Neuronal stem cell (in vitro differentiated cells): ENCODE data around the gene PDE6H.
A peak's percentile ranks its signal among the peaks of the same experiment; 100 is the strongest.

Experiments
- DNase-seq: peaks from one replicate; pipeline ENCODE4 v3.0.0-alpha.2; 2013; ENCODE audit warnings: low spot score
- H2AFZ ChIP-seq: one replicate; pipeline ENCODE4 v1.6.1; 2013; ENCODE audit warnings: mild to moderate bottlenecking, low read length, inconsistent platforms
- H2AK5ac ChIP-seq: 2 replicates; pipeline ENCODE4 v1.6.1; 2013; ENCODE audit warnings: low read depth, mild to moderate bottlenecking, inconsistent platforms, low read length, moderate library complexity, mixed read lengths
- H2BK120ac ChIP-seq: 2 replicates; pipeline ENCODE4 v1.6.1; 2013; ENCODE audit warnings: low read depth, mild to moderate bottlenecking, inconsistent platforms, low read length, moderate library complexity, mixed read lengths
- H2BK12ac ChIP-seq: one replicate; pipeline ENCODE4 v1.6.1; 2013; ENCODE audit warnings: low read length, inconsistent platforms
- H2BK15ac ChIP-seq: 2 replicates; pipeline ENCODE4 v1.6.1; 2013; ENCODE audit warnings: mild to moderate bottlenecking, low read length, inconsistent platforms, mixed read lengths
- H2BK5ac ChIP-seq: one replicate; pipeline ENCODE4 v1.6.1; 2013; ENCODE audit warnings: inconsistent platforms, mild to moderate bottlenecking, low read length, moderate library complexity
- H3K14ac ChIP-seq: one replicate; pipeline ENCODE4 v1.6.1; 2013; ENCODE audit warnings: low read length, inconsistent platforms
- H3K18ac ChIP-seq: 2 replicates; pipeline ENCODE4 v1.6.1; 2013; ENCODE audit warnings: low read length, inconsistent platforms
- H3K23ac ChIP-seq: 2 replicates; pipeline ENCODE4 v1.6.1; 2013; ENCODE audit warnings: low read depth, mild to moderate bottlenecking, mixed read lengths, low read length, inconsistent platforms; ENCODE audit not compliant: poor library complexity
- H3K27ac ChIP-seq: replicated peaks from 3 replicates; pipeline ENCODE4 v1.5.1; 2013; ENCODE audit warnings: low read length, inconsistent platforms
- H3K27me3 ChIP-seq, 3 experiments: 2 replicates each; pipeline ENCODE4 v1.6.1; 2013; ENCODE audit warnings: low read length in 3 of 3, mild to moderate bottlenecking in 2 of 3, inconsistent platforms in 1 of 3, low read depth in 1 of 3, mixed read lengths in 1 of 3, moderate library complexity in 1 of 3; ENCODE audit not compliant: control insufficient read depth in 3 of 3, insufficient read depth in 3 of 3
- H3K36me3 ChIP-seq, 2 donors: replicated peaks in 1 of 2; 2 replicates each; pipeline ENCODE4 v1.6.1; 2013; ENCODE audit warnings: low read length in 2 of 2; ENCODE audit not compliant: control insufficient read depth in 2 of 2, insufficient read depth in 2 of 2
- H3K4ac ChIP-seq: 2 replicates; pipeline ENCODE4 v1.6.1; 2013; ENCODE audit warnings: inconsistent platforms, mild to moderate bottlenecking, low read length, moderate library complexity
- H3K4me1 ChIP-seq, 2 donors: 1 replicate in 1 of 2; 2 replicates in 1 of 2; pipeline ENCODE4 v1.6.1; 2013; ENCODE audit warnings: low read length in 2 of 2, low read depth in 1 of 2; ENCODE audit not compliant: control insufficient read depth in 2 of 2, insufficient read depth in 1 of 2
- H3K4me2 ChIP-seq: one replicate; pipeline ENCODE4 v1.6.1; 2013; ENCODE audit warnings: mild to moderate bottlenecking, low read length, inconsistent platforms; ENCODE audit not compliant: insufficient read depth, poor library complexity, severe bottlenecking
- H3K4me3 ChIP-seq, 2 donors: 2 replicates each; pipeline ENCODE4 v1.5.1; 2013; ENCODE audit warnings: low read length in 2 of 2, mild to moderate bottlenecking in 2 of 2, inconsistent platforms in 1 of 2, moderate library complexity in 1 of 2
- H3K79me1 ChIP-seq: one replicate; pipeline ENCODE4 v1.6.1; 2013; ENCODE audit warnings: low read depth, mild to moderate bottlenecking, inconsistent platforms, low read length, moderate library complexity
- H3K9ac ChIP-seq: one replicate; pipeline ENCODE4 v1.6.1; 2013; ENCODE audit warnings: mild to moderate bottlenecking, low read depth, low read length, inconsistent platforms; ENCODE audit not compliant: poor library complexity
- H3K9me3 ChIP-seq, 2 donors: replicated peaks in 1 of 2; 2 replicates each; pipeline versions ENCODE3 to v1.6.1; 2013; ENCODE audit warnings: low read length in 2 of 2, mild to moderate bottlenecking in 2 of 2, inconsistent platforms in 1 of 2, low read depth in 1 of 2, mixed read lengths in 1 of 2, moderate library complexity in 1 of 2; ENCODE audit not compliant: control insufficient read depth in 2 of 2, insufficient read depth in 1 of 2
- H4K8ac ChIP-seq: one replicate; pipeline ENCODE4 v1.6.1; 2013; ENCODE audit warnings: low read depth, mild to moderate bottlenecking, inconsistent platforms, low read length, moderate library complexity
- H4K91ac ChIP-seq: one replicate; pipeline ENCODE4 v1.6.1; 2013; ENCODE audit warnings: low read length, low read depth, mild to moderate bottlenecking, inconsistent platforms; ENCODE audit not compliant: poor library complexity
- WGBS, 2 donors: extraction: QIAGEN DNeasy Blood & Tissue Kit; methylation state at CpG; one replicate each; pipeline ENCODE4 v1.1.7; 2013; ENCODE audit warnings: missing lambda C conversion rate in 2 of 2, mixed read lengths in 1 of 2; ENCODE audit not compliant: insufficient read length in 2 of 2, insufficient replicate concordance in 1 of 2; ENCODE audit errors: extremely low coverage in 2 of 2; 5-methylcytosine and 5-hydroxymethylcytosine counted together

PDE6H gene

GRCh38 chr12:14937689-14938088 is 35.2 kb upstream of the PDE6H start:
- no peak overlapping the region for H3K23ac ChIP-seq
- no peaks in the 10 kb centered on the region for H3K27me3 ChIP-seq
- no CpG with 5 or more reads among the region's 1 CpG for WGBS, 2 donors
- no peak overlapping the region for H2AK5ac ChIP-seq
- no peaks in the 10 kb centered on the region for H3K36me3 ChIP-seq
- H3K14ac ChIP-seq: no peak overlapping the region
- H2BK5ac ChIP-seq: no peak overlapping the region
- no peak overlapping the region for H2BK12ac ChIP-seq
- H3K4me2 ChIP-seq: no peak overlapping the region
- no peak overlapping the region for H2BK120ac ChIP-seq
- H3K9me3 ChIP-seq: peaks cover 0 to 2% of the 10 kb centered on the region in 2 donors
- H3K4me1 ChIP-seq: peaks cover 0 to 2% of the 10 kb centered on the region in 2 donors
- no peak overlapping the region for H2AFZ ChIP-seq
- H3K9ac ChIP-seq: no peak overlapping the region
- H3K4ac ChIP-seq: no peak overlapping the region
- no peak for DNase-seq
- H4K91ac ChIP-seq: no peak overlapping the region
- no peak overlapping the region for H4K8ac ChIP-seq
- H3K4me3 ChIP-seq: no peak overlapping the region
- H3K18ac ChIP-seq: no peak overlapping the region
- no peaks in the 10 kb centered on the region for H3K79me1 ChIP-seq
- H3K27ac ChIP-seq: no peak overlapping the region
- no peak overlapping the region for H2BK15ac ChIP-seq

DNA sequence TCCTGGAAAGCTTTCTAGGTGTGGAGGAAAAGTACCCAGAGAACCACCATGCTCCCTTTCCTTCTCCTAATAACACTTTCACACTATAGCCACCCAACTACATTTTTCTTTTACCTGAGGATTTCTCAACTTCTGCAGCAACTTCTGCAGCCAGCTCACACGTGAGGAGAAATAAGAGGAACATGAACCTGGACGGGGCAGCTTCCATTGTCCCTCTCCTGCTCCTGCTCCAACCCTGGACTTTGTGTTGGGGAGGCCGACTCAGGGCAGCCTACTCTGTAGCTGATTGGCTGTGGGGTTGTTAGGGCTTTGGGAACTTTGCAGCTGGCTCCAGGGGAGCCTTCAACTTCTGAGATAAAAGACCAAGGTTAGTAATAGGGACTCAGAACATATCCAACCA is 34.5 kb upstream of the PDE6H start, which contains the start of gene ERP27:
TSS of gene ERP27 (minus strand) at position 237 of the 400 bp plus-strand sequence. CDS start at position 208, 29 bp downstream.
- no peak within 1 kb of the TSS for H4K91ac ChIP-seq
- no peak within 1 kb of the TSS for H3K4ac ChIP-seq
- no peak within 1 kb of the TSS for H3K23ac ChIP-seq
- H3K18ac ChIP-seq: no peak within 1 kb of the TSS
- no peak within 1 kb of the TSS for H2AK5ac ChIP-seq
- H2BK5ac ChIP-seq: no peak within 1 kb of the TSS
- H3K36me3 ChIP-seq: no peaks in the 10 kb centered on the region
- DNase-seq: no peak
- no peak within 1 kb of the TSS for H2BK12ac ChIP-seq
- peaks cover 0 to 2% of the 10 kb centered on the region in 2 donors for H3K4me1 ChIP-seq
- no peak within 1 kb of the TSS for H2BK120ac ChIP-seq
- no peak within 1 kb of the TSS for H2AFZ ChIP-seq
- H4K8ac ChIP-seq: no peak within 1 kb of the TSS
- H3K4me3 ChIP-seq: no peak within 1 kb of the TSS
- H3K9me3 ChIP-seq: peaks cover 0 to 2% of the 10 kb centered on the region in 2 donors
- H2BK15ac ChIP-seq: no peak within 1 kb of the TSS
- H3K27ac ChIP-seq: no peak within 1 kb of the TSS
- no peak within 1 kb of the TSS for H3K9ac ChIP-seq
- no CpG with 5 or more reads among the region's 3 CpGs for WGBS, 2 donors
- H3K14ac ChIP-seq: no peak within 1 kb of the TSS
- H3K4me2 ChIP-seq: no peak within 1 kb of the TSS
- H3K27me3 ChIP-seq: no peaks in the 10 kb centered on the region
- H3K79me1 ChIP-seq: no peaks in the 10 kb centered on the region

- H3K36me3 ChIP-seq: no peaks in the 10 kb centered on the region
- WGBS, 2 donors: no CpG with 5 or more reads among the region's 2 CpGs
Measured at GRCh38 chr12:14941369-14941768, 31.5 kb upstream of the PDE6H start.

GRCh38 chr12:14942196-14942931 is 30.5 kb upstream of the PDE6H start:
- H3K4me3 ChIP-seq: peak overlapping the region in 1 of 2 donors; percentile 9
- H3K27me3 ChIP-seq: no peaks in the 10 kb centered on the region
- no peaks in the 10 kb centered on the region for H3K36me3 ChIP-seq
- no peak overlapping the region for H4K8ac ChIP-seq
- H2AFZ ChIP-seq: no peak overlapping the region
- H3K4me1 ChIP-seq: peaks cover 0 to 2% of the 10 kb centered on the region in 2 donors
- H3K9me3 ChIP-seq: peaks cover 0 to 2% of the 10 kb centered on the region in 2 donors
- no peak overlapping the region for H2BK12ac ChIP-seq
- H3K9ac ChIP-seq: no peak overlapping the region
- no peak overlapping the region for H3K18ac ChIP-seq
- H3K4me2 ChIP-seq: no peak overlapping the region
- DNase-seq: no peak
- no peak overlapping the region for H4K91ac ChIP-seq
- no peak overlapping the region for H2AK5ac ChIP-seq
- H3K23ac ChIP-seq: no peak overlapping the region
- WGBS, 2 donors: no CpG with 5 or more reads among the region's 12 CpGs
- no peak overlapping the region for H3K4ac ChIP-seq
- no peak overlapping the region for H2BK5ac ChIP-seq
- H2BK120ac ChIP-seq: no peak overlapping the region
- no peak overlapping the region for H3K27ac ChIP-seq
- no peak overlapping the region for H2BK15ac ChIP-seq
- no peaks in the 10 kb centered on the region for H3K79me1 ChIP-seq
- peak overlapping the region; percentile 50 for H3K14ac ChIP-seq

More at GRCh38 chr12:14941369-14941768, 31.5 kb upstream of the PDE6H start:
- Histone ChIP-seq H2BK15ac (no peak overlapping the region), H4K91ac (no peak overlapping the region), H2BK12ac (no peak overlapping the region), H3K4me1 (peaks cover 0 to 2% of the 10 kb centered on the region in 2 donors), H3K79me1 (no peaks in the 10 kb centered on the region), H3K14ac (no peak overlapping the region), H4K8ac (no peak overlapping the region), H3K9ac (no peak overlapping the region), H3K18ac (no peak overlapping the region), H3K4ac (no peak overlapping the region), H2AFZ (no peak overlapping the region), H3K23ac (no peak overlapping the region), H3K27ac (no peak overlapping the region), H3K9me3 (peaks cover 0 to 2% of the 10 kb centered on the region in 2 donors), H3K27me3 (no peaks in the 10 kb centered on the region), H3K4me3 (no peak overlapping the region), H3K4me2 (no peak overlapping the region), H2AK5ac (no peak overlapping the region), H2BK5ac (no peak overlapping the region), H2BK120ac (no peak overlapping the region)
- no peak for DNase-seq
